Smooth muscle cell (in vitro differentiated cells): ENCODE results near the gene APBA2. TPM values are rescaled to one million over a fixed set of nuclear protein-coding genes. Genes with fewer than 3 reads are reported as not detected.

ENCODE experiments used
- DNase-seq: peaks from one replicate; lab custom pipeline; 2025; ENCODE audit not compliant: unreplicated experiment; lab: John Stamatoyannopoulos, UW
- H2AFZ ChIP-seq: fragments of 200-600 bp; sonication (generic); 2 replicates; pipeline ENCODE4 v1.6.0; 2016; ENCODE audit warnings: antibody characterized with exemption, low read depth, mild to moderate bottlenecking
- H3F3A ChIP-seq: fragments of 200-600 bp; sonication (generic); 2 replicates; pipeline ENCODE4 v1.6.0; 2017; ENCODE audit warnings: antibody characterized with exemption, low read depth
- H3K27ac ChIP-seq: fragments of 200-600 bp; sonication (generic); 2 replicates; pipeline ENCODE4 v1.5.1; 2016; ENCODE audit warnings: low read depth, mild to moderate bottlenecking
- H3K27me3 ChIP-seq: fragments of 200-600 bp; sonication (generic); 2 replicates; pipeline ENCODE4 v1.6.1; 2016; ENCODE audit warnings: low read depth, mild to moderate bottlenecking
- H3K36me3 ChIP-seq: fragments of 200-600 bp; sonication (generic); 2 replicates; pipeline ENCODE4 v1.5.1; 2016; ENCODE audit warnings: low read depth
- H3K4me1 ChIP-seq: fragments of 200-600 bp; sonication (generic); 2 replicates; pipeline ENCODE4 v1.5.1; 2016; ENCODE audit warnings: low read depth
- H3K4me2 ChIP-seq: fragments of 200-600 bp; sonication (generic); 2 replicates; pipeline ENCODE4 v1.6.0; 2016; ENCODE audit warnings: mild to moderate bottlenecking
- H3K4me3 ChIP-seq: fragments of 200-600 bp; sonication (generic); 2 replicates; pipeline ENCODE4 v1.5.1; 2016; ENCODE audit warnings: mild to moderate bottlenecking
- H3K79me2 ChIP-seq: fragments of 200-600 bp; sonication (generic); 2 replicates; pipeline ENCODE4 v1.6.0; 2016; ENCODE audit warnings: low read depth, mild to moderate bottlenecking
- H3K9ac ChIP-seq: fragments of 200-600 bp; sonication (generic); 2 replicates; pipeline ENCODE4 v1.6.0; 2016; ENCODE audit warnings: low read depth
- H3K9me3 ChIP-seq: fragments of 200-600 bp; sonication (generic); replicated peaks from 2 replicates; pipeline ENCODE4 v1.5.1; 2016; ENCODE audit warnings: low read depth
- H4K20me1 ChIP-seq: fragments of 200-600 bp; sonication (generic); 2 replicates; pipeline ENCODE4 v1.6.0; 2016; ENCODE audit warnings: low read depth
- CTCF ChIP-seq: fragments of 200-600 bp; sonication (generic); IDR thresholded peaks from 2 replicates; pipeline ENCODE4 v1.5.1; 2017; ENCODE audit warnings: borderline replicate concordance, mild to moderate bottlenecking, antibody characterized with exemption; ENCODE audit not compliant: insufficient read depth, poor library complexity, severe bottlenecking
- WGBS: methylation state at CpG from one replicate; pipeline ENCODE4 v1.1.7; 2016; ENCODE audit warnings: low lambda C conversion rate; 5-methylcytosine and 5-hydroxymethylcytosine counted together
- polyA plus RNA-seq: library from polyadenylated mRNA; unstranded; fragments of >200 nt; fragmentation: Nextera tagmentation; extraction: Ambion mirVana; gene quantifications from 2 replicates; pipeline ENCODE4 v1.2.1, GENCODE V29; 2016
- total RNA-seq: library from RNA; depleted of rRNA; stranded (reverse); fragments of >200 nt; gene quantifications from 2 replicates; pipeline ENCODE4 v1.2.3, GENCODE V29; 2014

APBA2 gene
- total and polyA plus RNA-seq, 2 experiments from 2014 or later = 10.2 to 14.9 TPM

DNA sequence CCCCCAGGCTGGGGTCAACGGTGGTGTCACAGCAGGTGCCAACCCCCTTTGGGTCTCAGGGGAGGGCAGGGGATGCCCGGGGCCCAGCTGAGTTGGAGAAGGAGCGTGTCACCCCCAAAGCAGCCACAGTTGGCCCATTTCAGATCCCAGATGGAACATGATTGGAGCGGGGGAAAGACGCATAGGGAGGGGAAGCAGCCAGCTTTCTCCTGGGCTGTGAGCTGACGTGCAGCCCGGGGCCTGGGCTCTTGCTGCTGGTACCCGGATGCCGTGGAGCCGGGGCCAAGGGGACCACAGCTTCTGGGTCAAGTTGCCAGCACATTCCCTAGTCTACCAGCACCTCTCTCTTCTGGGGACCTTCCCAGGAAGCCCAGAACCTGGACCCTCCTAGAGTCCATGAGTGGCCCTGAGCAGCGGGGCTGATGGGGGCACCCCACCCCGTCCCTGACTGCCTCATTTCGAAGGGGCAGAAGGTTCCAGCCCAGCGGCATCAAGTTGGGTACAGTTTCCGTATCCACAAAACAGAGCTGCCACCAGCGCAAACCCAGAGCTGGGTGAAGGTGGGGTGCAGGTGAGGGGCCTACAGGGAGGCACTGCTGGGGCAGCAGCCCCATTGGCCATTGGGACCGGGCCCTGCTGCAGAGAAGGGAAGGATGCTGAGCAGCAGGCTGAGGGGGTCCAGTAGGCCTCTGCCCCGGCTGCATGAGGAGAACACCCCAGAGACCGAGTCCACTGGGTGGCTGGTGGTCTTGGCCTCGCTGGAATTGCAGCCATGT, 235.0 kb downstream of the APBA2 start:
- H3K79me2 ChIP-seq = no peaks in the 10 kb centered on the region
- no peak overlapping the region for H2AFZ ChIP-seq
- H3K27me3 ChIP-seq = no peaks in the 10 kb centered on the region
- H3K36me3 ChIP-seq = no peaks in the 10 kb centered on the region
- peaks cover 15% of the 10 kb centered on the region for H3K4me1 ChIP-seq
- no peak for DNase-seq
- H3K27ac ChIP-seq = no peak overlapping the region
- no peaks in the 10 kb centered on the region for H3K9me3 ChIP-seq
- 94% methylated on average over 20 of the region's 20 CpGs for WGBS
- no peak overlapping the region for H3K4me3 ChIP-seq
- no peaks in the 10 kb centered on the region for H4K20me1 ChIP-seq
- peaks cover 8% of the 10 kb centered on the region for H3F3A ChIP-seq
- H3K9ac ChIP-seq = no peak overlapping the region
- TF ChIP-seq CTCF = no peak
- no peak overlapping the region for H3K4me2 ChIP-seq

DNA sequence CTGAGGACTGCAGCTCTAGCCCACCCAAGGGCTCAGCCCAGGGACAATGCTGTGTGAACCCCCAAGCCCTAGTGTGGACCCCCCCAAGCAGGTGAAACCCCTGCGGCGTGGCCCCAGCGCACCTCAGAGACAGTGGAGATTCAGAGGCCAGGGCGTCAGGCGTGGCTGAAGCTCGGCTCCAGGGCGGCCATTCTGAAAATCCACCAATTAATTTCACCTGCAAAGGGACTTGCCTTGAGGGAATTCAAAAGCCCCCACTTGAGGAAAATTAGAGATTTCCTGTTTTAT, 235.5 kb downstream of the APBA2 start:
- DNase-seq = no peak
- peaks cover 8% of the 10 kb centered on the region for H3F3A ChIP-seq
- no peak overlapping the region for H2AFZ ChIP-seq
- no peak overlapping the region for H3K4me2 ChIP-seq
- no peaks in the 10 kb centered on the region for H3K27me3 ChIP-seq
- no peak overlapping the region for H3K9ac ChIP-seq
- H4K20me1 ChIP-seq = no peaks in the 10 kb centered on the region
- no peaks in the 10 kb centered on the region for H3K9me3 ChIP-seq
- no peak for TF ChIP-seq CTCF
- H3K36me3 ChIP-seq = no peaks in the 10 kb centered on the region
- WGBS = 83% methylated on average over 7 of the region's 7 CpGs
- no peak overlapping the region for H3K4me3 ChIP-seq
- H3K27ac ChIP-seq = no peak overlapping the region
- H3K4me1 ChIP-seq = peaks cover 15% of the 10 kb centered on the region
- no peaks in the 10 kb centered on the region for H3K79me2 ChIP-seq

DNA sequence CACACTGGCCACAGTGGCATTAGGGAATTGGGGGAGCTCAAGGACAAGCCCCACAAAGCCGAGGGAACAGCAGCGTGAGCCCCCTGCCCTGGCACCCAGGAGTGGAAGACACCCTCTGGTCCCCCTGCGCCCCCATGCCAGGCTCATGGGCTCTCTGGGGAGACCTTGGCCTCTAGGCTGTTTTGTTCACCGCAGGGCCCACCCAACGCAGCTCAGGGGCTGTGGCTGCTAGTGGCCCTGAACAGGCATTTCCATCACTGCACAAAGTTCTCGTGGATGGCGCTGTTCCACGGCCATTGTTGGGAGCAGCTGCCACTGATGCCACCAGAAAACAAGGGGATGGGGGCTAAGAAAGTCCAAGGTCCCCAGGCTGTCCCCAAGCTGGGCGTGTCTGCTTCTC, 236.1 kb downstream of the APBA2 start:
- no peaks in the 10 kb centered on the region for H3K9me3 ChIP-seq
- H4K20me1 ChIP-seq = no peaks in the 10 kb centered on the region
- H3K27ac ChIP-seq = no peak overlapping the region
- H3K79me2 ChIP-seq = no peaks in the 10 kb centered on the region
- DNase-seq = no peak
- peaks cover 15% of the 10 kb centered on the region for H3K4me1 ChIP-seq
- no peak for TF ChIP-seq CTCF
- 87% methylated on average over 9 of the region's 9 CpGs for WGBS
- H3K4me3 ChIP-seq = no peak overlapping the region
- H3F3A ChIP-seq = peaks cover 8% of the 10 kb centered on the region
- no peaks in the 10 kb centered on the region for H3K27me3 ChIP-seq
- no peak overlapping the region for H2AFZ ChIP-seq
- no peak overlapping the region for H3K9ac ChIP-seq
- no peak overlapping the region for H3K4me2 ChIP-seq
- H3K36me3 ChIP-seq = no peaks in the 10 kb centered on the region

GRCh38 chr15:29122506-29122905, 236.7 kb downstream of the APBA2 start:
- H3F3A ChIP-seq = peaks cover 8% of the 10 kb centered on the region
- DNase-seq = no peak
- H3K4me1 ChIP-seq = peaks cover 15% of the 10 kb centered on the region
- WGBS = 97% methylated on average over 12 of the region's 12 CpGs
- H4K20me1 ChIP-seq = no peaks in the 10 kb centered on the region
- H3K4me3 ChIP-seq = no peak overlapping the region
- no peaks in the 10 kb centered on the region for H3K27me3 ChIP-seq
- H3K36me3 ChIP-seq = no peaks in the 10 kb centered on the region
- no peak overlapping the region for H3K4me2 ChIP-seq
- no peaks in the 10 kb centered on the region for H3K9me3 ChIP-seq
- H3K79me2 ChIP-seq = no peaks in the 10 kb centered on the region
- H3K27ac ChIP-seq = no peak overlapping the region
- TF ChIP-seq CTCF = no peak
- H3K9ac ChIP-seq = no peak overlapping the region
- H2AFZ ChIP-seq = no peak overlapping the region
